ENCODE results near the gene PKD2L2. TPM values are rescaled to one million over a fixed set of nuclear protein-coding genes. Genes with fewer than 3 reads are reported as not detected.
"Not testable (repeated sequence)": the region's sequence is repeated elsewhere in the genome, so short reads cannot be mapped to it uniquely, and the experiment has no call there.

The PKD2L2 gene
- total RNA-seq, 1 experiment from 2014 or later, result not detected

GRCh38 chr5:137888466-137888862 lies 793 bp upstream of the PKD2L2 start:
- peak; percentile 13 for DNase-seq (ENCODE audit: low read depth)

GRCh38 chr5:137890845-137891244 lies 1.6 kb downstream of the PKD2L2 start:
- DNase-seq (ENCODE audit: low read depth), result no peak

GRCh38 chr5:137891849-137892248 lies 2.6 kb downstream of the PKD2L2 start:
- no peak for DNase-seq (ENCODE audit: low read depth)

GRCh38 chr5:137894586-137894985 lies 5.3 kb downstream of the PKD2L2 start:
- no peak for DNase-seq (ENCODE audit: low read depth)

- no peak for DNase-seq (ENCODE audit: low read depth)
Observed at GRCh38 chr5:137896560-137896959, 7.3 kb downstream of the PKD2L2 start.

GRCh38 chr5:137899493-137899892 lies 10.2 kb downstream of the PKD2L2 start:
- DNase-seq (ENCODE audit: low read depth), result no peak

GRCh38 chr5:137901011-137901817 lies 12.0 kb downstream of the PKD2L2 start:
- peak; percentile 16 for DNase-seq (ENCODE audit: low read depth)

GRCh38 chr5:137902408-137903133 lies 13.3 kb downstream of the PKD2L2 start:
- no peak for DNase-seq (ENCODE audit: low read depth)

GRCh38 chr5:137914758-137915157 lies 25.5 kb downstream of the PKD2L2 start:
- DNase-seq (ENCODE audit: low read depth), result no peak

GRCh38 chr5:137916923-137917322 lies 27.7 kb downstream of the PKD2L2 start:
- DNase-seq (ENCODE audit: low read depth), result no peak

GRCh38 chr5:137921931-137922330 lies 32.7 kb downstream of the PKD2L2 start:
- peak; percentile 42 for DNase-seq (ENCODE audit: low read depth)

GRCh38 chr5:137923856-137924255 lies 34.6 kb downstream of the PKD2L2 start:
- no peak for DNase-seq (ENCODE audit: low read depth)

- DNase-seq (ENCODE audit: low read depth), result no peak
Observed at GRCh38 chr5:137932800-137933199, 43.5 kb downstream of the PKD2L2 start.

GRCh38 chr5:137933491-137933911 lies 44.2 kb downstream of the PKD2L2 start:
- no peak for DNase-seq (ENCODE audit: low read depth)

- DNase-seq (ENCODE audit: low read depth), result no peak
Observed at GRCh38 chr5:137935190-137935589, 45.9 kb downstream of the PKD2L2 start.

GRCh38 chr5:137935694-137936093 lies 46.4 kb downstream of the PKD2L2 start:
- DNase-seq (ENCODE audit: low read depth), result no peak

- no peak for DNase-seq (ENCODE audit: low read depth)
Observed at GRCh38 chr5:137937994-137938750, 48.9 kb downstream of the PKD2L2 start.

- no peak for DNase-seq (ENCODE audit: low read depth)
Observed at GRCh38 chr5:137938751-137939143, 49.5 kb downstream of the PKD2L2 start.

- DNase-seq (ENCODE audit: low read depth), result no peak
Observed at GRCh38 chr5:137939331-137939730, 50.1 kb downstream of the PKD2L2 start.

GRCh38 chr5:137944280-137944679 lies 55.0 kb downstream of the PKD2L2 start:
- DNase-seq (ENCODE audit: low read depth), result not testable (repeated sequence)

GRCh38 chr5:137945825-137946224 lies 56.6 kb downstream of the PKD2L2 start:
- no peak for DNase-seq (ENCODE audit: low read depth)

GRCh38 chr5:137954131-137954879 lies 65.0 kb downstream of the PKD2L2 start:
- DNase-seq (ENCODE audit: low read depth), result peak; percentile 82
